ENCODE measurements around the gene PRIMA1. TPM values are rescaled to one million over a fixed set of nuclear protein-coding genes. Genes with fewer than 3 reads are reported as not detected.

Gene PRIMA1
- total RNA-seq, 1 experiment from 2014 or later = 4.9 TPM

DNA sequence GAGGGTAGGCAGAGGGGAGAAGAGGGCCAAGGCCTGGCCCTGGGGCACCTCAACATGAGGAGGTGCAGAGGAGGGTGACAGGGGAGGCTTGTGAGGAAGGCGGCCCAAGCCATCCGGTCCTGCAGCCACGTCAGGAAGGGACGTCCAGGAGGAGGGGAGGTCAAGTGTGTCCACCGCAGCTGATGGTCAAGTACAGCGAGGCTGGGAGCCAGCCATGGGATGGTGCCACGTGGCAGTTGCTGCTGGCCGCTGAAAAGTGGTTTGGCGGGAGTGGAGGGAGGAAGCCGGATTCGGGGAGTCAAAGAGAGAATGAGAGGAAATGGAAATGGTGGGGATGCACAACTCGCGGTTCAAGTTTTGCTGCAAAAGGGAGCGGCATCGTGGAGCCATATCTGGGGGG, 41.2 kb downstream of the PRIMA1 start:
- Mint-ChIP-seq H3K9me3 (peaks cover 5% of the 10 kb centered on the region), H3K4me1 (peaks cover 22% of the 10 kb centered on the region), H3K4me3 (no peak overlapping the region), H3K27ac (no peak overlapping the region), H3K36me3 (no peaks in the 10 kb centered on the region; the same call in 1 of the 2 replicates), H3K27me3 (ENCODE audit: low read depth) (no peaks in the 10 kb centered on the region)
- DNase-seq (ENCODE audit: low spot score) (no peak), ATAC-seq (no peak)
- TF ChIP-seq, protein P1, sequence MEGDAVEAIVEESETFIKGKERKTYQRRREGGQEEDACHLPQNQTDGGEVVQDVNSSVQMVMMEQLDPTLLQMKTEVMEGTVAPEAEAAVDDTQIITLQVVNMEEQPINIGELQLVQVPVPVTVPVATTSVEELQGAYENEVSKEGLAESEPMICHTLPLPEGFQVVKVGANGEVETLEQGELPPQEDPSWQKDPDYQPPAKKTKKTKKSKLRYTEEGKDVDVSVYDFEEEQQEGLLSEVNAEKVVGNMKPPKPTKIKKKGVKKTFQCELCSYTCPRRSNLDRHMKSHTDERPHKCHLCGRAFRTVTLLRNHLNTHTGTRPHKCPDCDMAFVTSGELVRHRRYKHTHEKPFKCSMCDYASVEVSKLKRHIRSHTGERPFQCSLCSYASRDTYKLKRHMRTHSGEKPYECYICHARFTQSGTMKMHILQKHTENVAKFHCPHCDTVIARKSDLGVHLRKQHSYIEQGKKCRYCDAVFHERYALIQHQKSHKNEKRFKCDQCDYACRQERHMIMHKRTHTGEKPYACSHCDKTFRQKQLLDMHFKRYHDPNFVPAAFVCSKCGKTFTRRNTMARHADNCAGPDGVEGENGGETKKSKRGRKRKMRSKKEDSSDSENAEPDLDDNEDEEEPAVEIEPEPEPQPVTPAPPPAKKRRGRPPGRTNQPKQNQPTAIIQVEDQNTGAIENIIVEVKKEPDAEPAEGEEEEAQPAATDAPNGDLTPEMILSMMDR (IDR thresholded peaks at IDR 0.05) = no peak
- TF ChIP-seq STAT6 (CRISPR knock-in tag; conservative IDR thresholded peaks at IDR 0.05; ENCODE audit: low read depth) (no peak), OVOL2 (CRISPR knock-in tag; IDR thresholded peaks at IDR 0.05; ENCODE audit: borderline replicate concordance) (no peak)
- TF ChIP-seq, protein P2, sequence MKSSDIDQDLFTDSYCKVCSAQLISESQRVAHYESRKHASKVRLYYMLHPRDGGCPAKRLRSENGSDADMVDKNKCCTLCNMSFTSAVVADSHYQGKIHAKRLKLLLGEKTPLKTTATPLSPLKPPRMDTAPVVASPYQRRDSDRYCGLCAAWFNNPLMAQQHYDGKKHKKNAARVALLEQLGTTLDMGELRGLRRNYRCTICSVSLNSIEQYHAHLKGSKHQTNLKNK (CRISPR knock-in tag; IDR thresholded peaks at IDR 0.05) = no peak
- ChIA-PET CTCF (no interaction called here), POLR2A (no interaction called here)

DNA sequence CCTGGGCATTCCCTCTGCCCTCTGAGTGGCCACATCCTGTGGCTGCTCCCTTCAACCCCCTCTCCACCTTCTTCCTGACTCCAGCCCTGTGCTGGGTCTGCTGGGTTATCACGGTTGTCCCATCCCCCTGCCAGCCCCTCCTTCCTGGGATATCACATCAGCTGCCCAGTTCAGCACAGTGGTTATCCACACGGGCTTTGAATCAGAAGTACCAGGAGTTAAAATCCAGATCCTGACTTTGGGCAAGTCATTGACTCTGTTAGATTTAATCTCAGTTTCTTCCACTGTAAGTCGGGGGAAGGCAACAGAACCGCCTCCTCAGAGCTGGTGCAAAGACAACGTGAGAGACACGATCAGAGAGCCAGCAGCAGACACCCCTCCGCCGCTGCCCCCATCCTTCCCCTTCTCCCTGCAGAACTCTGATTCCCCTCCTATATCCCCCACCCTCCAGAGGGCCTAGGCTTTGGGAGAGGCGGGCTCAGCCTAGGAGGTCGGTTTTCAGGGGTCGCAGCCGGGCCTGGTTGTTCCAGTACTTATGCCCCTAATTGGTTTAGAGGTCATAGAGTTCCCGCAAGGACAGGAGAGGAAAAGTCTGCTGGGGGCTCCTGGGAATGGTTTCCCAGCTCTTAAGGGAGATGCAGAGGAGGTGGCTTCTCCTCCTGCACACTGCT, 42.5 kb downstream of the PRIMA1 start:
- Mint-ChIP-seq H3K27ac (no peak overlapping the region), H3K36me3 (no peaks in the 10 kb centered on the region; the same call in 1 of the 2 replicates), H3K4me3 (no peak overlapping the region), H3K9me3 (peaks cover 5% of the 10 kb centered on the region), H3K4me1 (peaks cover 27% of the 10 kb centered on the region), H3K27me3 (ENCODE audit: low read depth) (no peaks in the 10 kb centered on the region)
- CTCF ChIA-PET = interaction anchor here (1.0 to 1.5 kb wide), 3 partner anchors 31 to 57 kb away, joined by 3 to 4 read pairs (median 3); partner anchors contain the start of gene PRIMA1
- DNase-seq (ENCODE audit: low spot score) (no peak), ATAC-seq (peak; percentile 33)
- POLR2A ChIA-PET = no interaction called here
- no peak for TF ChIP-seq PREB (CRISPR knock-in tag; IDR thresholded peaks at IDR 0.05; ENCODE audit: borderline replicate concordance)
- TF ChIP-seq TCF7 (CRISPR knock-in tag; IDR thresholded peaks at IDR 0.05; ENCODE audit: low read depth) = no peak
- no peak for TF ChIP-seq SP1 (CRISPR knock-in tag; conservative IDR thresholded peaks at IDR 0.05)

DNA sequence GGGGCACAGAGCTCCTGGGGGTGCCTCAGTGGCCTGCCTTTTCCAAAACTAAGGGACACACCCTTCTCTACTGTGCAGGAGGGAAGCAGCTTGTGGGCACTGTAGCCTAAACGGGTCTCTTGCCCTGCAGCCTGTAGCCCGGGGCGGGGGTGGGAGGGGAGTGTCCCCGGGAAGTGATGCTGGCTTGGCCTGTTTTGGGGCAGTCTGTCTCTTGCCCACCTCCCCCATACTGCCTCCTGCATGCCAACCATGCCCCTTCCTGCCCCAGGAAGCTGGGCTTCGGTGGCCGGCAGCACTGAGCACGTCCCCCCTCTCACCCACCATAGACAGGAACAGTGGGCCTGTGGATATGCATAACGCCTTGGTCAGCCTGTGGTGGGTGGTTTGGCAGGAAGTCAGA, 43.4 kb downstream of the PRIMA1 start:
- Mint-ChIP-seq H3K4me3 (no peak overlapping the region), H3K9me3 (peaks cover 5% of the 10 kb centered on the region), H3K36me3 (no peaks in the 10 kb centered on the region; the same call in 1 of the 2 replicates), H3K27ac (no peak overlapping the region), H3K27me3 (ENCODE audit: low read depth) (no peaks in the 10 kb centered on the region), H3K4me1 (peaks cover 27% of the 10 kb centered on the region)
- ATAC-seq (no peak), DNase-seq (ENCODE audit: low spot score) (no peak)
- TF ChIP-seq CREB1 (CRISPR knock-in tag; IDR thresholded peaks at IDR 0.05) (no peak), ESRRA (CRISPR knock-in tag; IDR thresholded peaks at IDR 0.05; ENCODE audit: borderline replicate concordance) (no peak), NR1H2 (CRISPR knock-in tag; IDR thresholded peaks at IDR 0.05) (no peak), PRRX2 (CRISPR knock-in tag; IDR thresholded peaks at IDR 0.05) (no peak)
- TF ChIP-seq, protein P3, sequence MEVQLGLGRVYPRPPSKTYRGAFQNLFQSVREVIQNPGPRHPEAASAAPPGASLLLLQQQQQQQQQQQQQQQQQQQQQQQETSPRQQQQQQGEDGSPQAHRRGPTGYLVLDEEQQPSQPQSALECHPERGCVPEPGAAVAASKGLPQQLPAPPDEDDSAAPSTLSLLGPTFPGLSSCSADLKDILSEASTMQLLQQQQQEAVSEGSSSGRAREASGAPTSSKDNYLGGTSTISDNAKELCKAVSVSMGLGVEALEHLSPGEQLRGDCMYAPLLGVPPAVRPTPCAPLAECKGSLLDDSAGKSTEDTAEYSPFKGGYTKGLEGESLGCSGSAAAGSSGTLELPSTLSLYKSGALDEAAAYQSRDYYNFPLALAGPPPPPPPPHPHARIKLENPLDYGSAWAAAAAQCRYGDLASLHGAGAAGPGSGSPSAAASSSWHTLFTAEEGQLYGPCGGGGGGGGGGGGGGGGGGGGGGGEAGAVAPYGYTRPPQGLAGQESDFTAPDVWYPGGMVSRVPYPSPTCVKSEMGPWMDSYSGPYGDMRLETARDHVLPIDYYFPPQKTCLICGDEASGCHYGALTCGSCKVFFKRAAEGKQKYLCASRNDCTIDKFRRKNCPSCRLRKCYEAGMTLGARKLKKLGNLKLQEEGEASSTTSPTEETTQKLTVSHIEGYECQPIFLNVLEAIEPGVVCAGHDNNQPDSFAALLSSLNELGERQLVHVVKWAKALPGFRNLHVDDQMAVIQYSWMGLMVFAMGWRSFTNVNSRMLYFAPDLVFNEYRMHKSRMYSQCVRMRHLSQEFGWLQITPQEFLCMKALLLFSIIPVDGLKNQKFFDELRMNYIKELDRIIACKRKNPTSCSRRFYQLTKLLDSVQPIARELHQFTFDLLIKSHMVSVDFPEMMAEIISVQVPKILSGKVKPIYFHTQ (CRISPR knock-in tag; IDR thresholded peaks at IDR 0.05) = no peak
- TF ChIP-seq, protein P4, sequence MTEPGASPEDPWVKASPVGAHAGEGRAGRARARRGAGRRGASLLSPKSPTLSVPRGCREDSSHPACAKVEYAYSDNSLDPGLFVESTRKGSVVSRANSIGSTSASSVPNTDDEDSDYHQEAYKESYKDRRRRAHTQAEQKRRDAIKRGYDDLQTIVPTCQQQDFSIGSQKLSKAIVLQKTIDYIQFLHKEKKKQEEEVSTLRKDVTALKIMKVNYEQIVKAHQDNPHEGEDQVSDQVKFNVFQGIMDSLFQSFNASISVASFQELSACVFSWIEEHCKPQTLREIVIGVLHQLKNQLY (CRISPR knock-in tag; IDR thresholded peaks at IDR 0.05) = no peak
- ChIA-PET POLR2A (no interaction called here), CTCF (interaction anchor here (1.0 to 1.5 kb wide), 4 partner anchors 31 to 90 kb away, joined by 3 to 4 read pairs (median 4); partner anchors contain the start of gene PRIMA1)
